Prostate gland (tissue), 2 donors: ENCODE results near the gene TBC1D30. TPM values are rescaled to one million over a fixed set of nuclear protein-coding genes. Genes with fewer than 3 reads are reported as not detected.

Experiments
- DNase-seq: peaks from one replicate; pipeline ENCODE4 v3.0.0-alpha.2; 2019; ENCODE audit warnings: low spot score
- H3K27ac ChIP-seq, 2 donors: fragments of 200-600 bp; sonication (generic); 2 replicates each; pipeline ENCODE4 v1.5.1; 2017 to 2019
- H3K27me3 ChIP-seq: fragments of 200-600 bp; sonication (generic); replicated peaks from 2 replicates; pipeline ENCODE4 v1.5.1; 2019; ENCODE audit not compliant: insufficient read depth
- H3K36me3 ChIP-seq, 2 donors: fragments of 200-600 bp; sonication (generic); 1 replicate in 1 of 2; 2 replicates in 1 of 2; pipeline versions ENCODE4 v1.5.1 to v1.8.1; 2017 to 2019
- H3K4me1 ChIP-seq: fragments of 200-600 bp; sonication (generic); replicated peaks from 2 replicates; pipeline ENCODE4 v1.5.1; 2019
- H3K4me3 ChIP-seq, 2 donors: fragments of 200-600 bp; sonication (generic); 2 replicates each; pipeline ENCODE4 v1.5.1; 2017 to 2019
- H3K9me3 ChIP-seq: fragments of 200-600 bp; sonication (generic); 2 replicates; pipeline ENCODE4 v1.5.1; 2017
- CTCF ChIP-seq, 4 experiments: fragments of 200-600 bp in 2 of 4; fragments of 450-650 bp in 2 of 4; sonication (generic) in 2 of 4; IDR thresholded peaks; 1 replicate in 3 of 4; 2 replicates in 1 of 4; pipeline ENCODE4 v1.5.1; 2016 to 2019; ENCODE audit warnings: antibody characterized with exemption in 4 of 4, mild to moderate bottlenecking in 2 of 4, moderate library complexity in 2 of 4
- POLR2A ChIP-seq: fragments of 450-650 bp; IDR thresholded peaks from one replicate; pipeline ENCODE4 v1.6.1; 2016; ENCODE audit warnings: antibody characterized with exemption, mild to moderate bottlenecking
- POLR2AphosphoS5 ChIP-seq: sonication (generic); formaldehyde crosslinking; IDR thresholded peaks from one replicate; pipeline ENCODE4 v1.6.1; 2017; ENCODE audit warnings: antibody characterized with exemption
- WGBS: methylation state at CpG from one replicate; pipeline ENCODE4 v1.1.5; 2018; 5-methylcytosine and 5-hydroxymethylcytosine counted together
- intact Hi-C: fragments of 100-400 bp; cut with DNase I; formaldehyde crosslinking; loops from one replicate; pipeline ENCODE4 v1.14.2; 2022
- total RNA-seq, 2 donors: library from RNA; depleted of rRNA; stranded (reverse); fragments of >200 nt; gene quantifications; one replicate each; pipeline ENCODE4 v1.1.0, GENCODE V29; 2016

TBC1D30 gene
- total RNA-seq, 2 donors from 2014 or later: 17.2 to 19.2 TPM

- H3K27me3 ChIP-seq: no peaks in the 10 kb centered on the region
- no peaks in the 10 kb centered on the region for H3K9me3 ChIP-seq
- 6% methylated on average over 39 of the region's 39 CpGs for WGBS
- H3K4me1 ChIP-seq: no peaks in the 10 kb centered on the region
- no peaks in the 10 kb centered on the region for H3K36me3 ChIP-seq
- DNase-seq: peak; percentile 23
- H3K27ac ChIP-seq: peak overlapping the region; percentile 48 to 77
- H3K4me3 ChIP-seq: peak overlapping the region; percentile 48 to 51
- intact Hi-C loops: no loop called here
- TF ChIP-seq POLR2A (no peak), POLR2AphosphoS5 (no peak), CTCF (IDR thresholded peaks at IDR 0.05) (no peak)
Measured at GRCh38 chr12:64781280-64782190, 42.9 kb upstream of the TBC1D30 start.

- Histone ChIP-seq H3K9me3 (no peaks in the 10 kb centered on the region), H3K4me3 (peak overlapping the region in 1 of 2 donors; percentile 48), H3K36me3 (no peaks in the 10 kb centered on the region), H3K27me3 (no peaks in the 10 kb centered on the region), H3K27ac (peak overlapping the region; percentile 48 to 77), H3K4me1 (no peaks in the 10 kb centered on the region)
- DNase-seq: no peak
- TF ChIP-seq POLR2A: no peak
- TF ChIP-seq POLR2AphosphoS5: no peak
- intact Hi-C loops: no loop called here
- WGBS: 66% methylated on average over 6 of the region's 6 CpGs
Measured at GRCh38 chr12:64782191-64782876, 42.1 kb upstream of the TBC1D30 start.

GRCh38 chr12:64785838-64786237, 38.6 kb upstream of the TBC1D30 start:
- DNase-seq: no peak
- Histone ChIP-seq H3K4me3 (no peak overlapping the region), H3K27me3 (no peaks in the 10 kb centered on the region), H3K4me1 (no peaks in the 10 kb centered on the region), H3K9me3 (no peaks in the 10 kb centered on the region), H3K27ac (no peak overlapping the region), H3K36me3 (no peaks in the 10 kb centered on the region)
- WGBS: 94% methylated on average over 6 of the region's 6 CpGs
- intact Hi-C loops: no loop called here
- TF ChIP-seq CTCF (IDR thresholded peaks at IDR 0.05) (no peak), POLR2AphosphoS5 (no peak), POLR2A (no peak)

GRCh38 chr12:64790166-64790565, 34.3 kb upstream of the TBC1D30 start:
- no peaks in the 10 kb centered on the region for H3K4me1 ChIP-seq
- H3K4me3 ChIP-seq: no peak overlapping the region
- WGBS: 40% methylated on average over 1 of the region's 1 CpG
- TF ChIP-seq POLR2AphosphoS5 (no peak), CTCF (IDR thresholded peaks at IDR 0.05) (no peak), POLR2A (no peak)
- no peak for DNase-seq
- no peak overlapping the region for H3K27ac ChIP-seq
- H3K36me3 ChIP-seq: no peaks in the 10 kb centered on the region
- H3K27me3 ChIP-seq: no peaks in the 10 kb centered on the region
- no peaks in the 10 kb centered on the region for H3K9me3 ChIP-seq
- intact Hi-C loops: no loop called here

- no peak for DNase-seq
- TF ChIP-seq CTCF (IDR thresholded peaks at IDR 0.05) (no peak), POLR2A (no peak), POLR2AphosphoS5 (no peak)
- Histone ChIP-seq H3K36me3 (no peaks in the 10 kb centered on the region), H3K27me3 (no peaks in the 10 kb centered on the region), H3K4me3 (no peak overlapping the region), H3K27ac (no peak overlapping the region), H3K4me1 (no peaks in the 10 kb centered on the region), H3K9me3 (no peaks in the 10 kb centered on the region)
- intact Hi-C loops: no loop called here
Measured at GRCh38 chr12:64791036-64791435, 33.4 kb upstream of the TBC1D30 start.
